Fibroblast of the aortic adventitia (primary cell): Measurements from ENCODE around the gene HEG1. TPM values are rescaled to one million over a fixed set of nuclear protein-coding genes. Genes with fewer than 3 reads are reported as not detected.

ENCODE experiments used
- DNase-seq: peaks from one replicate; pipeline ENCODE4 v3.0.0-alpha.2; 2010; ENCODE audit warnings: low read depth
- H3K4me3 ChIP-seq: 2 replicates; pipeline ENCODE4 v1.5.1; 2011; ENCODE audit warnings: low read depth, mild to moderate bottlenecking, control low read depth, low read length, moderate library complexity
- CTCF ChIP-seq: IDR thresholded peaks from 2 replicates; pipeline ENCODE4 v1.5.1; 2011; ENCODE audit warnings: mild to moderate bottlenecking, low read length, control low read depth, inconsistent platforms; ENCODE audit not compliant: insufficient read depth
- total RNA-seq: library from RNA; depleted of rRNA; stranded (reverse); fragments of >200 nt; gene quantifications from 2 replicates; pipeline ENCODE4 v1.2.3, GENCODE V29; 2012; ENCODE audit warnings: low replicate concordance

The HEG1 gene
- total RNA-seq, 1 donor = 198 TPM

- DNase-seq = no peak
- TF ChIP-seq CTCF = no peak
- H3K4me3 ChIP-seq = no peak overlapping the region
These were observed 71.0 kb downstream of the HEG1 start for GRCh38 chr3:124984754-124985153.

- no peak for DNase-seq
- H3K4me3 ChIP-seq = no peak overlapping the region
- TF ChIP-seq CTCF = no peak
These were observed 72.9 kb downstream of the HEG1 start for GRCh38 chr3:124982855-124983254.

GRCh38 chr3:124981472-124981871 is 74.3 kb downstream of the HEG1 start:
- no peak overlapping the region for H3K4me3 ChIP-seq
- no peak for TF ChIP-seq CTCF
- no peak for DNase-seq

- H3K4me3 ChIP-seq = no peak overlapping the region
- TF ChIP-seq CTCF = no peak
- no peak for DNase-seq
These were observed 77.2 kb downstream of the HEG1 start for GRCh38 chr3:124978627-124979026.

GRCh38 chr3:124976383-124976782 is 79.4 kb downstream of the HEG1 start:
- no peak for TF ChIP-seq CTCF
- no peak for DNase-seq
- no peak overlapping the region for H3K4me3 ChIP-seq

GRCh38 chr3:124974691-124975090 is 81.1 kb downstream of the HEG1 start:
- TF ChIP-seq CTCF = no peak
- no peak overlapping the region for H3K4me3 ChIP-seq
- DNase-seq = no peak

- no peak for DNase-seq
- no peak for TF ChIP-seq CTCF
- no peak overlapping the region for H3K4me3 ChIP-seq
These were observed 82.5 kb downstream of the HEG1 start for GRCh38 chr3:124973290-124973689.
